Measurements from ENCODE around the gene TEX30. TPM values are rescaled to one million over a fixed set of nuclear protein-coding genes. Genes with fewer than 3 reads are reported as not detected.

The TEX30 gene
- total and polyA plus RNA-seq, 2 donors (not counting 1 experiment from before 2014, with no cell fraction given): 4.3 to 5.9 TPM

DNA sequence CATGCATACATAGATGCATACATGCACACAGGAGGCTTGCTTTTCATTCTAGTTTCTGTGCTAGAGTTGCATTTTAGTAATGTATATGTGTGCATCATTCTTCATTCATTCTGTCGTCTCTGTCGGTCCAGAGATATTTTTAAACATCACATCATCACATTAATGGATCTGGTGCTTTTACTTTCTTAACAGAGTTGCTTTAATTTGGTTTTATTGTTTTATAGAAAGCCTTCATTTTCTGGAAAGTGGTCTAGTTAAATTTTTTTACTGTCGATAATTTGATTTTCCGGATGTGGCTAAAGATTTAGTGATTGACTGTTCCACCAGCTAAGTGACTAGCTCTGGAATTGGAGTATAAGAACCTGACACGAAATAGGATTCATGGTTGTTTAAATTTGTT, 42.2 kb upstream of the TEX30 start:
- Histone ChIP-seq H3K79me2 (ENCODE audit: control insufficient read depth, insufficient read depth, low read length) (no peaks in the 10 kb centered on the region), H3K4me1 (ENCODE audit: control insufficient read depth in 2 of 2, insufficient read depth in 2 of 2, low read length in 2 of 2) (no peaks in the 10 kb centered on the region), H3K4me2 (replicated peaks; ENCODE audit: low read depth, low read length, poor library complexity, severe bottlenecking) (no peak overlapping the region), H4K20me1 (ENCODE audit: control insufficient read depth, insufficient read depth, low read length, poor library complexity, severe bottlenecking) (no peaks in the 10 kb centered on the region), H3K36me3 (replicated peaks in 1 of 2; ENCODE audit: control extremely low read depth in 1 of 2, control insufficient read depth in 1 of 2, extremely low read depth in 1 of 2, insufficient read depth in 2 of 2, low read length in 1 of 2) (peaks cover 0 to 2% of the 10 kb centered on the region in 2 experiments), H3K27ac (ENCODE audit: low read length in 2 of 2) (no peak overlapping the region), H3K9me3 (ENCODE audit: control extremely low read depth in 1 of 3, control insufficient read depth in 2 of 3, insufficient read depth in 1 of 3, low read length in 2 of 3) (peaks cover 0 to 1% (median 1%) of the 10 kb centered on the region in 3 donors), H2AFZ (ENCODE audit: insufficient read depth, low read depth, low read length, poor library complexity, severe bottlenecking) (no peak overlapping the region), H3K9ac (ENCODE audit: low read length) (no peak overlapping the region), H3K27me3 (replicated peaks in 1 of 4; ENCODE audit: control extremely low read depth in 1 of 4, control insufficient read depth in 3 of 4, insufficient read depth in 4 of 4, low read length in 3 of 4) (no peaks in the 10 kb centered on the region), H3K4me3 (ENCODE audit: control extremely low read depth in 1 of 5, extremely low read depth in 1 of 5, insufficient read depth in 1 of 5, low read depth in 2 of 5, low read length in 4 of 5) (no peak overlapping the region)
- Mint-ChIP-seq H3K4me3 (no peak overlapping the region), H3K27ac (no peak overlapping the region), H3K27me3 (no peaks in the 10 kb centered on the region), H3K9me3 (ENCODE audit: insufficient read depth) (peaks cover 5% of the 10 kb centered on the region), H3K4me1 (no peaks in the 10 kb centered on the region)
- ATAC-seq (ENCODE audit: low read depth) (no peak), DNase-seq (no peak)
- ChIA-PET CTCF (no interaction called here), POLR2A (no interaction called here)
- WGBS (ENCODE audit: insufficient coverage): 100% methylated on average over 2 of the region's 5 CpGs
- intact Hi-C loops (cut with micrococcal nuclease): no loop called here
- no peak for TF ChIP-seq EZH2 (IDR thresholded peaks at IDR 0.05; ENCODE audit: borderline replicate concordance, insufficient read depth, low read depth, low read length, poor library complexity, severe bottlenecking)
- TF ChIP-seq, protein P1, sequence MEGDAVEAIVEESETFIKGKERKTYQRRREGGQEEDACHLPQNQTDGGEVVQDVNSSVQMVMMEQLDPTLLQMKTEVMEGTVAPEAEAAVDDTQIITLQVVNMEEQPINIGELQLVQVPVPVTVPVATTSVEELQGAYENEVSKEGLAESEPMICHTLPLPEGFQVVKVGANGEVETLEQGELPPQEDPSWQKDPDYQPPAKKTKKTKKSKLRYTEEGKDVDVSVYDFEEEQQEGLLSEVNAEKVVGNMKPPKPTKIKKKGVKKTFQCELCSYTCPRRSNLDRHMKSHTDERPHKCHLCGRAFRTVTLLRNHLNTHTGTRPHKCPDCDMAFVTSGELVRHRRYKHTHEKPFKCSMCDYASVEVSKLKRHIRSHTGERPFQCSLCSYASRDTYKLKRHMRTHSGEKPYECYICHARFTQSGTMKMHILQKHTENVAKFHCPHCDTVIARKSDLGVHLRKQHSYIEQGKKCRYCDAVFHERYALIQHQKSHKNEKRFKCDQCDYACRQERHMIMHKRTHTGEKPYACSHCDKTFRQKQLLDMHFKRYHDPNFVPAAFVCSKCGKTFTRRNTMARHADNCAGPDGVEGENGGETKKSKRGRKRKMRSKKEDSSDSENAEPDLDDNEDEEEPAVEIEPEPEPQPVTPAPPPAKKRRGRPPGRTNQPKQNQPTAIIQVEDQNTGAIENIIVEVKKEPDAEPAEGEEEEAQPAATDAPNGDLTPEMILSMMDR (IDR thresholded peaks at IDR 0.05): no peak

DNA sequence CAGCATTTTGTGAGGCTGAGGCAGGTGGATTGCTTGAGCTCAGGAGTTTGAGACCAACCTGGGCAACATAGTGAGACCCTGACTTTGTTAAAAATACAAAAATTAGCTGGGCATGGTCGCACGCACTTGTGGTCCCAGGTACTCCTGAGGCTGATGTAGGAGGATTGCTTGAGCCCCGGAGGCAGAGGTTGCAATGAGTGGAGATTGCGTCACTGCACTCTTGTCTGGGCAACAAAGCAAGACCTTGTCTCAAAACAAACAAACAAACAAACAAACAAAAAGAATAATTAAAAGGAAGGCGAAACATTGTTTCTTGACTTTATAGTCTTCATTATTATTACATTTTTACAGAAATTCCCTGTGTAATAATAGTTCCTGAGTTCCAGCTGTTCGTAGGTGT, 41.2 kb upstream of the TEX30 start:
- H3K4me1 ChIP-seq (ENCODE audit: control insufficient read depth in 2 of 2, insufficient read depth in 2 of 2, low read length in 2 of 2): no peaks in the 10 kb centered on the region
- peaks cover 0 to 4% (median 1%) of the 10 kb centered on the region in 3 donors for H3K9me3 ChIP-seq (ENCODE audit: control extremely low read depth in 1 of 3, control insufficient read depth in 2 of 3, insufficient read depth in 1 of 3, low read length in 2 of 3)
- CTCF ChIA-PET: interaction anchor here (0.6 kb wide), 1 partner anchor 229 kb away, joined by 3 read pairs; no protein-coding TSS in a partner anchor
- H3K27ac ChIP-seq (ENCODE audit: low read length in 2 of 2): no peak overlapping the region
- Mint-ChIP-seq H3K4me3 (no peak overlapping the region), H3K27ac (no peak overlapping the region), H3K9me3 (ENCODE audit: insufficient read depth) (peaks cover 5% of the 10 kb centered on the region), H3K27me3 (no peaks in the 10 kb centered on the region), H3K4me1 (no peaks in the 10 kb centered on the region)
- H3K4me3 ChIP-seq (ENCODE audit: control extremely low read depth in 1 of 5, extremely low read depth in 1 of 5, insufficient read depth in 1 of 5, low read depth in 2 of 5, low read length in 4 of 5): no peak overlapping the region
- H3K36me3 ChIP-seq (replicated peaks in 1 of 2; ENCODE audit: control extremely low read depth in 1 of 2, control insufficient read depth in 1 of 2, extremely low read depth in 1 of 2, insufficient read depth in 2 of 2, low read length in 1 of 2): peaks cover 0 to 2% of the 10 kb centered on the region in 2 experiments
- DNase-seq (no peak), ATAC-seq (ENCODE audit: low read depth) (no peak)
- H3K79me2 ChIP-seq (ENCODE audit: control insufficient read depth, insufficient read depth, low read length): no peaks in the 10 kb centered on the region
- intact Hi-C loops (cut with micrococcal nuclease): no loop called here
- TF ChIP-seq, protein P1 (IDR thresholded peaks at IDR 0.05): no peak
- TF ChIP-seq EZH2 (IDR thresholded peaks at IDR 0.05; ENCODE audit: borderline replicate concordance, insufficient read depth, low read depth, low read length, poor library complexity, severe bottlenecking): no peak
- H3K27me3 ChIP-seq (replicated peaks in 1 of 4; ENCODE audit: control extremely low read depth in 1 of 4, control insufficient read depth in 3 of 4, insufficient read depth in 4 of 4, low read length in 3 of 4): no peaks in the 10 kb centered on the region
- POLR2A ChIA-PET: no interaction called here
- no peak overlapping the region for H3K9ac ChIP-seq (ENCODE audit: low read length)
- H4K20me1 ChIP-seq (ENCODE audit: control insufficient read depth, insufficient read depth, low read length, poor library complexity, severe bottlenecking): no peaks in the 10 kb centered on the region
- no peak overlapping the region for H3K4me2 ChIP-seq (replicated peaks; ENCODE audit: low read depth, low read length, poor library complexity, severe bottlenecking)
- no peak overlapping the region for H2AFZ ChIP-seq (ENCODE audit: insufficient read depth, low read depth, low read length, poor library complexity, severe bottlenecking)
- WGBS (ENCODE audit: insufficient coverage): no CpG with 5 or more reads among the region's 6 CpGs

Measured in B cell (primary cell).